ENCODE measurements around the gene NHERF1. TPM values are rescaled to one million over a fixed set of nuclear protein-coding genes. Genes with fewer than 3 reads are reported as not detected.
A peak's percentile ranks its signal among the peaks of the same experiment; 100 is the strongest.

The NHERF1 gene
- total and polyA plus RNA-seq, 2 of the 13 experiments (the other 11 are each of a cell fraction or from before 2014, with no cell fraction given) = 169 to 269 TPM

- TF ChIP-seq, protein P1, sequence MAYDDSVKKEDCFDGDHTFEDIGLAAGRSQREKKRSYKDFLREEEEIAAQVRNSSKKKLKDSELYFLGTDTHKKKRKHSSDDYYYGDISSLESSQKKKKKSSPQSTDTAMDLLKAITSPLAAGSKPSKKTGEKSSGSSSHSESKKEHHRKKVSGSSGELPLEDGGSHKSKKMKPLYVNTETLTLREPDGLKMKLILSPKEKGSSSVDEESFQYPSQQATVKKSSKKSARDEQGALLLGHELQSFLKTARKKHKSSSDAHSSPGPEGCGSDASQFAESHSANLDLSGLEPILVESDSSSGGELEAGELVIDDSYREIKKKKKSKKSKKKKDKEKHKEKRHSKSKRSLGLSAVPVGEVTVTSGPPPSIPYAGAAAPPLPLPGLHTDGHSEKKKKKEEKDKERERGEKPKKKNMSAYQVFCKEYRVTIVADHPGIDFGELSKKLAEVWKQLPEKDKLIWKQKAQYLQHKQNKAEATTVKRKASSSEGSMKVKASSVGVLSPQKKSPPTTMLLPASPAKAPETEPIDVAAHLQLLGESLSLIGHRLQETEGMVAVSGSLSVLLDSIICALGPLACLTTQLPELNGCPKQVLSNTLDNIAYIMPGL (CRISPR knock-in tag; IDR thresholded peaks at IDR 0.05; ENCODE audit: borderline replicate concordance in 1 of 2, low read depth in 1 of 2) = peak; percentile 71 to 80; a peak in 3 of 4 replicates
- TF ChIP-seq, protein P2, sequence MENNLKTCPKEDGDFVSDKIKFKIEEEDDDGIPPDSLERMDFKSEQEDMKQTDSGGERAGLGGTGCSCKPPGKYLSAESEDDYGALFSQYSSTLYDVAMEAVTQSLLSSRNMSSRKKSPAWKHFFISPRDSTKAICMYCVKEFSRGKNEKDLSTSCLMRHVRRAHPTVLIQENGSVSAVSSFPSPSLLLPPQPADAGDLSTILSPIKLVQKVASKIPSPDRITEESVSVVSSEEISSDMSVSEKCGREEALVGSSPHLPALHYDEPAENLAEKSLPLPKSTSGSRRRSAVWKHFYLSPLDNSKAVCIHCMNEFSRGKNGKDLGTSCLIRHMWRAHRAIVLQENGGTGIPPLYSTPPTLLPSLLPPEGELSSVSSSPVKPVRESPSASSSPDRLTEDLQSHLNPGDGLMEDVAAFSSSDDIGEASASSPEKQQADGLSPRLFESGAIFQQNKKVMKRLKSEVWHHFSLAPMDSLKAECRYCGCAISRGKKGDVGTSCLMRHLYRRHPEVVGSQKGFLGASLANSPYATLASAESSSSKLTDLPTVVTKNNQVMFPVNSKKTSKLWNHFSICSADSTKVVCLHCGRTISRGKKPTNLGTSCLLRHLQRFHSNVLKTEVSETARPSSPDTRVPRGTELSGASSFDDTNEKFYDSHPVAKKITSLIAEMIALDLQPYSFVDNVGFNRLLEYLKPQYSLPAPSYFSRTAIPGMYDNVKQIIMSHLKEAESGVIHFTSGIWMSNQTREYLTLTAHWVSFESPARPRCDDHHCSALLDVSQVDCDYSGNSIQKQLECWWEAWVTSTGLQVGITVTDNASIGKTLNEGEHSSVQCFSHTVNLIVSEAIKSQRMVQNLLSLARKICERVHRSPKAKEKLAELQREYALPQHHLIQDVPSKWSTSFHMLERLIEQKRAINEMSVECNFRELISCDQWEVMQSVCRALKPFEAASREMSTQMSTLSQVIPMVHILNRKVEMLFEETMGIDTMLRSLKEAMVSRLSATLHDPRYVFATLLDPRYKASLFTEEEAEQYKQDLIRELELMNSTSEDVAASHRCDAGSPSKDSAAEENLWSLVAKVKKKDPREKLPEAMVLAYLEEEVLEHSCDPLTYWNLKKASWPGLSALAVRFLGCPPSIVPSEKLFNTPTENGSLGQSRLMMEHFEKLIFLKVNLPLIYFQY (CRISPR knock-in tag; IDR thresholded peaks at IDR 0.05; ENCODE audit: borderline replicate concordance) = peak; percentile 80; the same call in 1 of the 2 replicates
- TF ChIP-seq MAZ (IDR thresholded peaks at IDR 0.05; ENCODE audit: borderline replicate concordance, low read depth, low read length) (peak; percentile 37; the same call in 1 of the 2 replicates), MAZ (CRISPR knock-in tag; IDR thresholded peaks at IDR 0.05; ENCODE audit: low read depth) (peak; percentile 68), ZNF576 (CRISPR knock-in tag; IDR thresholded peaks at IDR 0.05) (no peak), U2AF1 (optimal IDR thresholded peaks at IDR 0.05; ENCODE audit: low read depth, low read length) (no peak), ZBTB21 (CRISPR knock-in tag; IDR thresholded peaks at IDR 0.05) (no peak), ZNF143 (CRISPR knock-in tag; IDR thresholded peaks at IDR 0.05) (no peak), REL (CRISPR knock-in tag; conservative IDR thresholded peaks at IDR 0.05) (no peak), ZNF839 (CRISPR knock-in tag; IDR thresholded peaks at IDR 0.05; ENCODE audit: borderline replicate concordance) (no peak), TBP (CRISPR knock-in tag; IDR thresholded peaks at IDR 0.05) (no peak), POGK (CRISPR knock-in tag; conservative IDR thresholded peaks at IDR 0.05) (0 out of 2 replicates have a peak, but pooled peaks have one; percentile 66), ZNF333 (CRISPR knock-in tag; IDR thresholded peaks at IDR 0.05; ENCODE audit: borderline replicate concordance) (no peak), ZBTB39 (CRISPR knock-in tag; IDR thresholded peaks at IDR 0.05) (no peak), NFKB2 (CRISPR knock-in tag; IDR thresholded peaks at IDR 0.05; ENCODE audit: borderline replicate concordance) (peak; percentile 21; the same call in 1 of the 2 replicates), REXO4 (CRISPR knock-in tag; IDR thresholded peaks at IDR 0.05; ENCODE audit: borderline replicate concordance) (no peak), ZNF678 (CRISPR knock-in tag; IDR thresholded peaks at IDR 0.05) (no peak)
These were observed 22.3 kb downstream of the NHERF1 start (continued) for GRCh38 chr17:74770498-74771318.
